GM18861 (cell line): ENCODE data around the gene LRFN4.
A peak's percentile ranks its signal among the peaks of the same experiment; 100 is the strongest.
"Not testable (repeated sequence)": the region's sequence is repeated elsewhere in the genome, so short reads cannot be mapped to it uniquely, and the experiment has no call there.

ENCODE experiments used
- ATAC-seq: cut with Tn5 transposase; IDR thresholded peaks from one replicate; pipeline ENCODE4 v1.9.1; 2021; ENCODE audit not compliant: unreplicated experiment

The LRFN4 gene

GRCh38 chr11:66856496-66857233 is at the start of gene LRFN4:
LRFN4 (plus strand) TSS chr11:66857064; CDS start chr11:66857745, 681 bp downstream.
- no peak for ATAC-seq

- ATAC-seq: no peak
Measured at GRCh38 chr11:66809592-66809991, 47.3 kb upstream of the LRFN4 start.

GRCh38 chr11:66810576-66811185 is 46.2 kb upstream of the LRFN4 start:
- no peak for ATAC-seq

- no peak for ATAC-seq
Measured at GRCh38 chr11:66814678-66815077, 42.2 kb upstream of the LRFN4 start.

- no peak for ATAC-seq
Measured at GRCh38 chr11:66815646-66816045, 41.2 kb upstream of the LRFN4 start.

- ATAC-seq: no peak
Measured at GRCh38 chr11:66818231-66818955, 38.5 kb upstream of the LRFN4 start.

GRCh38 chr11:66820381-66820780 is 36.5 kb upstream of the LRFN4 start:
- no peak for ATAC-seq

- ATAC-seq: no peak
Measured at GRCh38 chr11:66820901-66821300, 36.0 kb upstream of the LRFN4 start.

GRCh38 chr11:66823700-66824099 is 33.2 kb upstream of the LRFN4 start:
- no peak for ATAC-seq

- not testable (repeated sequence) for ATAC-seq
Measured at GRCh38 chr11:66824573-66824972, 32.3 kb upstream of the LRFN4 start.

- no peak for ATAC-seq
Measured at GRCh38 chr11:66834539-66834845, 22.4 kb upstream of the LRFN4 start.

- no peak for ATAC-seq
Measured at GRCh38 chr11:66834943-66835342, 21.9 kb upstream of the LRFN4 start.

- no peak for ATAC-seq
Measured at GRCh38 chr11:66835768-66836405, 21.0 kb upstream of the LRFN4 start.

GRCh38 chr11:66840317-66841091 is 16.4 kb upstream of the LRFN4 start:
- no peak for ATAC-seq

- no peak for ATAC-seq
Measured at GRCh38 chr11:66841861-66842260, 15.0 kb upstream of the LRFN4 start.

- no peak for ATAC-seq
Measured at GRCh38 chr11:66842501-66842895, 14.4 kb upstream of the LRFN4 start.

- ATAC-seq: peak; percentile 72
Measured at GRCh38 chr11:66842896-66843775, 13.7 kb upstream of the LRFN4 start, which contains the start of gene RCE1. RCE1 (plus strand) TSS chr11:66843441; CDS start chr11:66843456, 15 bp downstream.

GRCh38 chr11:66843776-66844495 is 12.9 kb upstream of the LRFN4 start:
- ATAC-seq: no peak

- no peak for ATAC-seq
Measured at GRCh38 chr11:66844496-66845142, 12.2 kb upstream of the LRFN4 start.
